ENCODE results near the gene MDN1. TPM values are rescaled to one million over a fixed set of nuclear protein-coding genes. Genes with fewer than 3 reads are reported as not detected.

Gene MDN1
- total and polyA plus RNA-seq, 2 of the 8 experiments (the other 6 are each of a cell fraction or from before 2014, with no cell fraction given) = 53.5 to 179 TPM

- H4K8ac ChIP-seq (ENCODE audit: extremely low read depth, insufficient read depth, low read length) = no peak overlapping the region
- peaks cover 1 to 3% of the 10 kb centered on the region in 2 experiments for H4K20me1 ChIP-seq (replicated peaks in 1 of 2; ENCODE audit: control insufficient read depth in 1 of 2, insufficient read depth in 2 of 2, low read length in 2 of 2)
- no peak overlapping the region for H3K27ac ChIP-seq (ENCODE audit: low read depth, low read length)
- H2AK5ac ChIP-seq (ENCODE audit: low read depth, low read length) = no peak overlapping the region
- no peaks in the 10 kb centered on the region for H3K4me1 ChIP-seq (replicated peaks in 1 of 4; ENCODE audit: control insufficient read depth in 3 of 4, insufficient read depth in 4 of 4, low read length in 3 of 4)
- H3K27me3 ChIP-seq (replicated peaks in 1 of 4; ENCODE audit: control insufficient read depth in 3 of 4, extremely low read depth in 1 of 4, insufficient read depth in 3 of 4, low read length in 3 of 4) = peaks cover 0 to 2% (median 0%) of the 10 kb centered on the region in 4 experiments; a peak in 1 of 7 replicates
- H2BK5ac ChIP-seq (ENCODE audit: low read depth, low read length) = no peak overlapping the region
- H3K4ac ChIP-seq (replicated peaks; ENCODE audit: insufficient read length, low read depth, low read length) = no peak overlapping the region
- no peak overlapping the region for H2BK15ac ChIP-seq (ENCODE audit: low read length)
- H2BK20ac ChIP-seq (ENCODE audit: low read length) = no peak overlapping the region
- H2AFZ ChIP-seq (ENCODE audit: low read length) = no peak overlapping the region
- no peak overlapping the region for H3K4me2 ChIP-seq (ENCODE audit: insufficient read depth in 1 of 2, low read depth in 2 of 2, low read length in 2 of 2)
- no peak overlapping the region for H3K18ac ChIP-seq (ENCODE audit: extremely low read depth, low read length)
- ChIA-PET POLR2A (ENCODE audit: partially characterized antibody) (no interaction called here), CTCF (ENCODE audit: partially characterized antibody) (no interaction called here)
- H3K56ac ChIP-seq (replicated peaks; ENCODE audit: insufficient read length, low read depth, low read length) = no peak overlapping the region
- H3K23me2 ChIP-seq (ENCODE audit: low read depth, low read length) = no peaks in the 10 kb centered on the region
- no peaks in the 10 kb centered on the region for H3K79me1 ChIP-seq (ENCODE audit: low read depth, low read length)
- H4K5ac ChIP-seq (ENCODE audit: insufficient read length, low read depth, low read length) = no peak overlapping the region
- no peaks in the 10 kb centered on the region; a peak in 1 of 4 replicates for H3K79me2 ChIP-seq (ENCODE audit: control insufficient read depth in 1 of 2, insufficient read depth in 2 of 2, low read length in 2 of 2)
- H3K4me3 ChIP-seq (ENCODE audit: extremely low read depth in 1 of 4, insufficient read depth in 2 of 4, low read depth in 3 of 4, low read length in 4 of 4) = no peak overlapping the region
- no peak overlapping the region for H3K9ac ChIP-seq (replicated peaks in 1 of 4; ENCODE audit: extremely low read depth in 1 of 4, low read depth in 3 of 4, low read length in 3 of 4)
- no peak overlapping the region for H3K23ac ChIP-seq (ENCODE audit: insufficient read length)
- no peak overlapping the region for H2BK12ac ChIP-seq (ENCODE audit: low read depth, low read length)
- H4K91ac ChIP-seq (replicated peaks; ENCODE audit: insufficient read length, low read length) = no peak overlapping the region
- no peak for FAIRE-seq
- DNase-seq (ENCODE audit: low read depth in 1 of 2, low spot score in 2 of 2) = no peak
- peaks cover 30 to 93% (median 78%) of the 10 kb centered on the region in 4 experiments for H3K36me3 ChIP-seq (ENCODE audit: control insufficient read depth in 2 of 4, insufficient read depth in 4 of 4, low read length in 3 of 4)
- H2BK120ac ChIP-seq (replicated peaks; ENCODE audit: low read depth, low read length) = no peak overlapping the region
- H3K14ac ChIP-seq (ENCODE audit: insufficient read length) = no peak overlapping the region
- no peaks in the 10 kb centered on the region for H3K9me3 ChIP-seq (ENCODE audit: insufficient read depth in 2 of 2, low read depth in 1 of 2, low read length in 1 of 2)
- 96% methylated on average over 6 of the region's 6 CpGs; no CpG with 5 or more reads in 1 of the 2 experiments for WGBS, 2 experiments (ENCODE audit: extremely low coverage in 1 of 2, insufficient coverage in 1 of 2, insufficient read length in 1 of 2, insufficient replicate concordance in 2 of 2, low coverage in 1 of 2, low lambda C conversion rate in 2 of 2, missing lambda C conversion rate in 1 of 2)
- TF ChIP-seq RNF2 (IDR thresholded peaks at IDR 0.05; ENCODE audit: borderline replicate concordance, low read depth, low read length, missing control alignments, poor library complexity, severe bottlenecking) (no peak), CBX8 (IDR thresholded peaks at IDR 0.05; ENCODE audit: borderline replicate concordance, low read depth, low read length) (no peak), JUN (IDR thresholded peaks at IDR 0.05; ENCODE audit: low read depth, low read length) (no peak), CBX5 (IDR thresholded peaks at IDR 0.05; ENCODE audit: low read depth, low read length) (no peak), CREB1 (IDR thresholded peaks at IDR 0.05) (no peak), HDAC6 (IDR thresholded peaks at IDR 0.05; ENCODE audit: low read depth, low read length) (no peak)
These were observed 34.8 kb downstream of the MDN1 start for GRCh38 chr6:89784838-89785237.
